Nephron (organoid): ENCODE measurements around the gene SLC17A3.
A peak's percentile ranks its signal among the peaks of the same experiment; 100 is the strongest.

Source experiments
- H3K27ac Mint-ChIP-seq, 3 experiments: 2 replicates each; pipeline ENCODE4 v1.8.0; 2020; ENCODE audit warnings: mixed read lengths in 3 of 3, mild to moderate bottlenecking in 2 of 3, moderate library complexity in 1 of 3
- H3K27me3 Mint-ChIP-seq: 2 replicates; pipeline ENCODE4 v1.8.0; 2021; ENCODE audit warnings: low read depth, mild to moderate bottlenecking, moderate library complexity, mixed read lengths
- H3K36me3 Mint-ChIP-seq: 2 replicates; pipeline ENCODE4 v1.8.0; 2020; ENCODE audit warnings: low read depth, mixed read lengths
- H3K4me1 Mint-ChIP-seq: 2 replicates; pipeline ENCODE4 v1.8.0; 2020; ENCODE audit warnings: mixed read lengths
- H3K4me3 Mint-ChIP-seq, 3 experiments: 2 replicates each; pipeline ENCODE4 v1.8.0; 2020; ENCODE audit warnings: mild to moderate bottlenecking in 3 of 3, mixed read lengths in 3 of 3, moderate library complexity in 2 of 3
- H3K9me3 Mint-ChIP-seq: 2 replicates; pipeline ENCODE4 v1.8.0; 2020; ENCODE audit warnings: mixed read lengths
- CTCF ChIP-seq, 3 experiments: fragments of 200-600 bp; sonication (generic); IDR thresholded peaks; one replicate each; pipeline ENCODE4 v1.5.0; 2021; ENCODE audit warnings: antibody characterized with exemption in 3 of 3; ENCODE audit not compliant: unreplicated experiment in 3 of 3

SLC17A3 gene

GRCh38 chr6:25835442-25836283 is 38.4 kb downstream of the SLC17A3 start:
- Mint-ChIP-seq H3K9me3 (no peaks in the 10 kb centered on the region), H3K4me3 (no peak overlapping the region), H3K27me3 (no peaks in the 10 kb centered on the region), H3K27ac (no peak overlapping the region), H3K4me1 (no peaks in the 10 kb centered on the region), H3K36me3 (no peaks in the 10 kb centered on the region)
- no peak for TF ChIP-seq CTCF (IDR thresholded peaks at IDR 0.05; ENCODE audit: unreplicated experiment in 3 of 3)

GRCh38 chr6:25834950-25835349 is 39.1 kb downstream of the SLC17A3 start:
- no peak for TF ChIP-seq CTCF (IDR thresholded peaks at IDR 0.05; ENCODE audit: unreplicated experiment in 3 of 3)
- H3K36me3 Mint-ChIP-seq, result no peaks in the 10 kb centered on the region
- H3K27me3 Mint-ChIP-seq, result no peaks in the 10 kb centered on the region
- no peak overlapping the region for H3K4me3 Mint-ChIP-seq
- no peaks in the 10 kb centered on the region for H3K4me1 Mint-ChIP-seq
- H3K27ac Mint-ChIP-seq, result no peak overlapping the region
- no peaks in the 10 kb centered on the region for H3K9me3 Mint-ChIP-seq

- Mint-ChIP-seq H3K4me3 (no peak overlapping the region), H3K27ac (peak overlapping the region in 1 of 3 experiments; percentile 37), H3K4me1 (no peaks in the 10 kb centered on the region), H3K36me3 (no peaks in the 10 kb centered on the region), H3K9me3 (no peaks in the 10 kb centered on the region), H3K27me3 (no peaks in the 10 kb centered on the region)
- no peak for TF ChIP-seq CTCF (IDR thresholded peaks at IDR 0.05; ENCODE audit: unreplicated experiment in 3 of 3)
Measured at GRCh38 chr6:25833136-25833535, 40.9 kb downstream of the SLC17A3 start.

- H3K9me3 Mint-ChIP-seq, result no peaks in the 10 kb centered on the region
- H3K36me3 Mint-ChIP-seq, result no peaks in the 10 kb centered on the region
- H3K4me3 Mint-ChIP-seq, result no peak overlapping the region
- no peaks in the 10 kb centered on the region for H3K27me3 Mint-ChIP-seq
- peak overlapping the region; percentile 52 to 73 (median 65) for H3K27ac Mint-ChIP-seq
- no peak for TF ChIP-seq CTCF (IDR thresholded peaks at IDR 0.05; ENCODE audit: unreplicated experiment in 3 of 3)
- H3K4me1 Mint-ChIP-seq, result no peaks in the 10 kb centered on the region
Measured at GRCh38 chr6:25832670-25833069, 41.4 kb downstream of the SLC17A3 start.

GRCh38 chr6:25832307-25832662 is 41.8 kb downstream of the SLC17A3 start:
- H3K9me3 Mint-ChIP-seq, result no peaks in the 10 kb centered on the region
- no peaks in the 10 kb centered on the region for H3K36me3 Mint-ChIP-seq
- TF ChIP-seq CTCF (IDR thresholded peaks at IDR 0.05; ENCODE audit: unreplicated experiment in 3 of 3), result no peak
- H3K27ac Mint-ChIP-seq, result peak overlapping the region; percentile 52 to 73 (median 65)
- no peaks in the 10 kb centered on the region for H3K4me1 Mint-ChIP-seq
- no peaks in the 10 kb centered on the region for H3K27me3 Mint-ChIP-seq
- no peak overlapping the region for H3K4me3 Mint-ChIP-seq
